ENCODE results near the gene SORBS1.

SORBS1 gene

DNA sequence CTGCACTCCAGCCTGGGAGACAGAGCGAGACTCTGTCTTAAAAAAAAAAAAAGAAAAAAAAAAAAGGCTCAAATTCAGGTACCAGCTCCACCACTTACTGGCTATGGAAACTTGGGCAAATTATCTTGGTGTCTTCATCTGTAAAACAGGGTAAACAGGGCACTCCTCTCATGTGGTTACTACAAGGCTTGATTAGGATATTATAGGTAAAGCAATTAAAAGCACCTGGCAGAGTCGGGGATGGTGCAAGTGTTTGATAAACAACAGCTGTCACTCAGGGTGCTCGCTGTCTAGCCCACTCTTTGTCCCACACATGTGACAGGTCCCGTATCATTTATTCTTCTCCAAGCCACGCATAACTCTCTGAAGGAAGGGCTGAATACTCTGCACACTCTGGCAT is 96.9 kb downstream of the SORBS1 start:
- DNase-seq (ENCODE audit: low read depth in 2 of 2): no peak
- TF ChIP-seq, protein P1, sequence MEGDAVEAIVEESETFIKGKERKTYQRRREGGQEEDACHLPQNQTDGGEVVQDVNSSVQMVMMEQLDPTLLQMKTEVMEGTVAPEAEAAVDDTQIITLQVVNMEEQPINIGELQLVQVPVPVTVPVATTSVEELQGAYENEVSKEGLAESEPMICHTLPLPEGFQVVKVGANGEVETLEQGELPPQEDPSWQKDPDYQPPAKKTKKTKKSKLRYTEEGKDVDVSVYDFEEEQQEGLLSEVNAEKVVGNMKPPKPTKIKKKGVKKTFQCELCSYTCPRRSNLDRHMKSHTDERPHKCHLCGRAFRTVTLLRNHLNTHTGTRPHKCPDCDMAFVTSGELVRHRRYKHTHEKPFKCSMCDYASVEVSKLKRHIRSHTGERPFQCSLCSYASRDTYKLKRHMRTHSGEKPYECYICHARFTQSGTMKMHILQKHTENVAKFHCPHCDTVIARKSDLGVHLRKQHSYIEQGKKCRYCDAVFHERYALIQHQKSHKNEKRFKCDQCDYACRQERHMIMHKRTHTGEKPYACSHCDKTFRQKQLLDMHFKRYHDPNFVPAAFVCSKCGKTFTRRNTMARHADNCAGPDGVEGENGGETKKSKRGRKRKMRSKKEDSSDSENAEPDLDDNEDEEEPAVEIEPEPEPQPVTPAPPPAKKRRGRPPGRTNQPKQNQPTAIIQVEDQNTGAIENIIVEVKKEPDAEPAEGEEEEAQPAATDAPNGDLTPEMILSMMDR (IDR thresholded peaks at IDR 0.05; ENCODE audit: low read depth, low read length): no peak
- H3K4me3 ChIP-seq (replicated peaks in 1 of 2; ENCODE audit: low read depth in 2 of 2, low read length in 2 of 2): no peak overlapping the region

DNA sequence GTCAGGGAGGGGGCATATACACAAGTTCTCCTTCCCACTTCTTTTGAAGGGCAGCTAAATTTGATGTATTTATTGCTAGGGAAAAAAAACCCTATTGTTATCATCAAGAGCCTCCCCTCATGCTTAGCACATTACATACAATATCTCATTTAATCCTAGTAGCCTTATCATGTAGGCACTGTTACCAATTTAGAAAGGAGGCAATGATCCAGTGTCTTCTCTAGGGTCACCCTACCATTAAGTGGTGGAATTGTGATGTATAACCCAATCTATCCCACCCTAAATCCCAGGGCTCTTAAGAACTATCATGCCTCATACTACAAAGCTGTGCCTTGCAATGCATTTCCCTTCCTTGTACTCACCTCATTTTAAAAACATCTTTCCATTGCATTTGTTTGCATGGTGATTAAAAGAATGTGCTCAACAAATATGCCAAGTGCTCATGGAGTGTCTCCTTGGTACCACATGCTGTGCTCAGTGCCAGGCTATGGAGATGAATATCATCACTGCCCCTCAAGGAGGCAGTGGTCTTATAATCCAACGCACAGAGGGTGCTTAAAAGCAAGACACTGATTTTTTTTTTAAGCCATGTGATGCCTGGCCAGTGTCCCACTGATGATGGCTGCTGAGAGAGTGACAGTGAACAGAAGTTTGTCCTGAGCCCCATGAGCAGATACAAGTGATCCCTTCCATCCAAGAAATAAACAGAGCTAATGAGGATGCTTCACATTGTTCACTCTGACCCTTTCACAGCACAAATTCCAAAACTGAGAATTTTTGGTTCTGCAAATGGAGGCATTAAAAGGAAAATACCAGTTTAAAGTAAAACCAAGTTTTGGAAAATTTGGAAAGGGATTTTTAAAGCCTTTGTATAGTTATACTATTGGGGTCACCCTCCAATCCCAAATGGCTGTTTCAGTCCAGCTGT is 98.2 kb downstream of the SORBS1 start:
- no peak overlapping the region for H3K4me3 ChIP-seq (replicated peaks in 1 of 2; ENCODE audit: low read depth in 2 of 2, low read length in 2 of 2)
- TF ChIP-seq, protein P1 (IDR thresholded peaks at IDR 0.05; ENCODE audit: low read depth, low read length): no peak
- no peak for DNase-seq (ENCODE audit: low read depth in 2 of 2)

- H3K4me3 ChIP-seq (replicated peaks in 1 of 2; ENCODE audit: low read depth in 2 of 2, low read length in 2 of 2): no peak overlapping the region
- TF ChIP-seq, protein P1 (IDR thresholded peaks at IDR 0.05; ENCODE audit: low read depth, low read length): no peak
- no peak for DNase-seq (ENCODE audit: low read depth in 2 of 2)
Measured at GRCh38 chr10:95461611-95462010, 99.6 kb downstream of the SORBS1 start.

DNA sequence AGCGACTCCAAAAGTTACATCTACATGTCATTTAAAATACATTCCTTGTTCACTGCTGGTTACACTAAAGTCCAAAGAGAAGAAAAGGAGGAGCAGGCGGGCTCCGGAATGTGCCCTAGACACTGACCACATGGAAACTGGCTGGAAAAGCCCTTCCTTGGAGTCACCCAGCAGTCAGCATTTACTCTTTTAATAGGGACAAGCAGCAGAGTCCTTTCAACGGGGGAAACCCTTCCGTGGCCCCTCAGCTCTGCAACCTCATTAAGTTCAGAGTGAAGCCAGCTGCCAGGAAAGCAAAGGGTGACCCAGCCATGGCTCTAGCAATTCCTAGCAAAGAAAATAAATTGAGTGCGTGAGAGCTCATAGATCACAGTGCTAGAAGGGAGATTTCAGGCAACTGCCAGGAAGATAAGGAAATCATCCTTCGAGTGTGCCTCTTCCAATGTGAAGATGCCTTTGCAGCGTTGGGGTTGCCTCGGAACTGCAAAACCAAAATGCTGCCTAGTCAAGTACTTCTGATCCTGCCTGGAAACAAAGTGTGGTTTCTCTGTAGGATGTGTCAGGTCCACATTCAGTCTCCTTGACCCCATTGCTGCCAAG is 101.6 kb downstream of the SORBS1 start:
- H3K4me3 ChIP-seq (replicated peaks in 1 of 2; ENCODE audit: low read depth in 2 of 2, low read length in 2 of 2): no peak overlapping the region
- TF ChIP-seq, protein P1 (IDR thresholded peaks at IDR 0.05; ENCODE audit: low read depth, low read length): no peak
- DNase-seq (ENCODE audit: low read depth in 2 of 2): peak in 1 of 2 donors; percentile 17

- peak in 1 of 2 donors; percentile 25 for DNase-seq (ENCODE audit: low read depth in 2 of 2)
- TF ChIP-seq, protein P1 (IDR thresholded peaks at IDR 0.05; ENCODE audit: low read depth, low read length): no peak
- no peak overlapping the region for H3K4me3 ChIP-seq (replicated peaks in 1 of 2; ENCODE audit: low read depth in 2 of 2, low read length in 2 of 2)
Measured at GRCh38 chr10:95458871-95459270, 102.3 kb downstream of the SORBS1 start.

DNA sequence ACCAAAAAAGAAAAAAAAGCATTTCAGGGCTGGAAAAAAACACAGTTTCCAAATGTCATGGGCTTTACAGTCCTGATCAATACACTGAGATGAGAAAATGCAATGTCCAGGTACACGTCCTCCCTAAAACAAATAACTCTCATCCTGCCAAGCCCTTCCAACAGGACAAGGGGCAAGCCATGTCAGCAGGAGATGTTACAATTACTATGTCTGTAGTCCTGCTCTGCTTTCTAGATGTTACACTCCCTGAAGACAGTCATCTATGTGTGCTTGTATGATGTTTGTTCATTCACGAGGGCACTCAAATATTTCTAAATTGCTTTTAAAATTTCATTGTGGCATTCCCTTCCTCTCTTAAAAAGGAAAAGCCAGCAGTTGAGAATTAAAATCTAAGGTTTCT is 103.2 kb downstream of the SORBS1 start:
- DNase-seq (ENCODE audit: low read depth in 2 of 2): no peak
- TF ChIP-seq, protein P1 (IDR thresholded peaks at IDR 0.05; ENCODE audit: low read depth, low read length): no peak
- no peak overlapping the region for H3K4me3 ChIP-seq (replicated peaks in 1 of 2; ENCODE audit: low read depth in 2 of 2, low read length in 2 of 2)

Measured in cardiac fibroblast (primary cell).